HG02571 (cell line): ENCODE measurements around the gene UBE4B.
"Not testable (repeated sequence)": the region's sequence is repeated elsewhere in the genome, so short reads cannot be mapped to it uniquely, and the experiment has no call there.

Experiments used
- ATAC-seq: cut with Tn5 transposase; IDR thresholded peaks from one replicate; pipeline ENCODE4 v1.9.1; 2021; ENCODE audit warnings: mild to moderate bottlenecking, moderate library complexity; ENCODE audit not compliant: unreplicated experiment

Gene UBE4B

DNA sequence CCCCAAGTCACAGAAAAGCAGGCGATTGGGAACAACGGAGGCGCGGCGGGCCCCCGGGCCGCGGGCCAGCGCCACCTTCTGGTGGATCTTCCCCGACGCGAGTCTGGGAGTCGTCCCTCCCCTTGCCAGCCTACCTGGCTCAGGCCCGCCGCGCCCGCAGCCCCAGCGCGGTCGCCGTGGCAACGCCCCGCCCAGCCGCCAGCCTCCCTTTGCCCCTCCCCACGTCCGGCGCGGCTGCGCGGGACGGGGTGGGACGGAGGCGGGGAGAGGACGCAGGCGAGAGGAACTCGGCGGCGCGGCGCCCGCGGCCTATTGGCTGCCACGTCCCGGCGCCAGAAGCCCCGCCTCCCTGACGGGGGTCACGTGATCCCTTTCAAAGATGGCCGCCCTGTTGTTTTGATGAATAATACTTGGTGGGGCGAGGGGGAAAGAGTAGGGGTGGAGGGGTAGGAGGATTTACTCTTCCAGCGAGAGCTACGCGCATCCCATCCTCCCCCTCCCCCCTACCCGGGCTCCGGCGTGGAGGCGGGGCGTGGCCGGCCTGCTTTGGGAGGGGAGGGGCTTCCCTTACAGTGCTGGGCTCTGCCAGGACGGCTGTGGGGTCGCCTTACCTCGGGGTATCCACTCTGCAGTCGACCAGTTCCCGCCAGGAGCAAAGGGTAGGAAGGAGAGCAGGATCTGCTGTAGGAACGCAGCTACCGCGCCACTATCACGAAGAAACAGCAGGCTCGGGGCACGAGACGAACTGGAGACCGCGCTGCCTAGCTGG, at the start of gene UBE4B:
TSS of gene UBE4B (plus strand) at position 369 of the 769 bp plus-strand sequence. CDS start 713 bp downstream, outside the sequence.
- peak; percentile 89 for ATAC-seq

DNA sequence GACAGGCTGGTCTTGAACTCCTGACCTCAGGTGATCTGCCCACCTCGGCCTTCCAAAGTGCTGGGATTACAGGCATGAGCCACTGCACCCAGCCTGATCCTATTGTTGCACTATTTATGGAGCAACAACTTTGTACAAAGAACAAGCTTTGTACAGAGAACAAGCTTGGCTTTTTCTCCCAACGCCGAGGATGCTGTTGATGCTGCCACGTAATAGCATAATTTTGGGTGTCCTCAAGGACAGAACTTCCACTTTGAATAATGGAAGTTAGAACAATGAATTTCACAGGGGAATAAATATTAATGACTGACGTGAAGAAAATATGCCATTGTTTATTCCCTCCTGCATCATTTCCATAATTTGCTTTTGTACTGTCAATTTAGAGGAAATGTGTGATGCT, 48.5 kb upstream of the UBE4B start:
- ATAC-seq, result no peak

DNA sequence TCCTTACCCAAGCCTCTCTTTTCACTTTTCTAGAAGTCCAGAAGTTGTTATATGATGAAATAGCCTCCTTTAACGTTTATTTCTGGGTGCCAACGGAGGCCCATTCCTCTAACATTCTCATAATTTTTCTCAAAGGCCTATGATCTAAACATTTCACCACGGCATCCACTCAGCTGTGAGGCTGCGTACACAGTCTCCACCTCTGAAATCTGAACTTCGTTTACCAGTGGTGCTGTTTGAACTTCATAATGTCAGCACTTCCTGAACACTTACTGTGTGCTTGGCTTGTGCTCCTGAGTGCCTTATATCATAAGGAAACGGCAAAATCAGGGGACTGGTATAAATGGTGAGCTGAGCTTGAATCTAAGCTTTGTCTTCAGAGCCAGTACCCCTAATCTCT, 47.8 kb upstream of the UBE4B start:
- ATAC-seq, result no peak

DNA sequence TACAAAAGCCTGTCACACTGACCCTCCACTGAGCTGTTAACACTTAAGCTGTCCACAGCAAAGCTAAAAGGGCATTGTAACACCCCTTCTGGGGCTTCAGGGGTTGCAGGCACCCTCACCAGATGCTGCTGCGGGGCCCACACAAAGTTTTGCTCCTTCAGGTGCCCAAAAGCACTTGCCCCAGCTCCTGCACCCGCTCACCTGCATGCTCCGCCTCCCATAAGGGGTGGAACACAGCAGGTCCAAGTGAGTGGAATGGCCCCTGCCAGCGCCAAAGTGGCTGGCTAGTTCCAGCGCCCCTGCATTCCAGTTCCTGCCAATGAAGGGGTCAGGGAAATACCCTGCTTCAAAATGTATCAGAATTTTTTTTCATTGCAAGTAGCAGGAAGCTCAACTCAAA, 43.0 kb upstream of the UBE4B start:
- ATAC-seq, result no peak

DNA sequence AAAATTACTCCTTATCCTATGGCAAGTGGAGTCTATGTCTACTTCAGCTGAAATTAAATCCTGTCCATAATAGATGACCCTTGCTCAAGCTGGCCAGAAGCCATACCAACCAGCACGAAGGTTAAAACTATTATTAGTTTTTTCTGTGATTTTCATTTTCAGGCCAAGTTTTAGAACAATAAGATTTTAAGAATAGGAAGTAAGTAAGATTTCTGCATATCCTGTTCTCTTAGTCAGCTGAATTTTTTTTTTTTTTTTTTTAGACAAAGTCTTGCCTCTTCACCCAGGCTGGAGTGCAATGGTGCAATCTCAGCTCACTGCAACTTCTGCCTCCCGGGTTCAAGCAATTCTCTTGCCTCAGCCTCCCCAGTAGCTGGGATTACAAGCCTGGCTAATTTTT, 41.8 kb upstream of the UBE4B start:
- ATAC-seq, result no peak

DNA sequence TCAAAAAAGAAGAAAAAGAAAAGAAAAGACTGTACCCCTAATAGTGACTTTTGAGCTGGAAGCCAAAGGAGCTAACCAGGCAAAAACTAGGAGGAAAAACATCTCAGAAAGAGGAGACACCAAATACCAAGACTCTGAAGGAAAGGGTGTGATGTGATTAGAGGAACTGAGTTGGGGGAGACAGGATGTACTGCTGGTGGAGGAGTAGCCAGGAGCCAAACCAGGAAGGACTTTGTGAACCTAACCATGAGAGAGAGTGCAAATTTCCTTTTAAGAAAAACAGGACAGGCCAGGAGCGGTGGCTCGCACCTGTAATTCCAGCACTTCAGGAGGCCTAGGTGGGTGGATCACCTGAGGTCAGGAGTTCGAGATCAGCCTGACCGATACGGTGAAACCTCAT, 39.8 kb upstream of the UBE4B start:
- ATAC-seq, result no peak

DNA sequence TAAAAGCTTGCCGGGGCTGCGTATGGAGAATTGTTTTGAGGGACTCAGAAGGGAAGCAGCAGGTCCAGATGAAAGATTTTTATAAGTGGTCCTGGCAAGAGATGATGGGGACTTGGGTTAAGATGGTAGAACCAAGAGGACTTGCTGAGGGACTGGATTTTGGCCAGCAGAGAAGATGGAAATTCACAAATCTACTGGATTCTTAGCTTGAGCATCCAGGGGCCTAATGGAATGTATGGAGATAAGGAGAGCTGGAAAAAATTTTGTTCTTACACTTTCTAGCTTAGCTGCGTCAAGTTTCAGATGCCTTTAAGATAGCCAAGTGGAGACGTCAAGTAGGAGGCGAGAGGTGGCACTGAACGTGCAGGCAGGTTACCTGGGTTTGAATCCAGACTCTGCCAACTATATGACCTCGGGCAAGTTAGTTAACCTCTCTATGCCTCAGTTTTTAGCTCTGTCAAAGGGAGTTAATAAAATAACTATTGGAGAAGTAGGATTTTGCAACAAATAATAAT, 39.1 kb upstream of the UBE4B start:
- ATAC-seq, result no peak

DNA sequence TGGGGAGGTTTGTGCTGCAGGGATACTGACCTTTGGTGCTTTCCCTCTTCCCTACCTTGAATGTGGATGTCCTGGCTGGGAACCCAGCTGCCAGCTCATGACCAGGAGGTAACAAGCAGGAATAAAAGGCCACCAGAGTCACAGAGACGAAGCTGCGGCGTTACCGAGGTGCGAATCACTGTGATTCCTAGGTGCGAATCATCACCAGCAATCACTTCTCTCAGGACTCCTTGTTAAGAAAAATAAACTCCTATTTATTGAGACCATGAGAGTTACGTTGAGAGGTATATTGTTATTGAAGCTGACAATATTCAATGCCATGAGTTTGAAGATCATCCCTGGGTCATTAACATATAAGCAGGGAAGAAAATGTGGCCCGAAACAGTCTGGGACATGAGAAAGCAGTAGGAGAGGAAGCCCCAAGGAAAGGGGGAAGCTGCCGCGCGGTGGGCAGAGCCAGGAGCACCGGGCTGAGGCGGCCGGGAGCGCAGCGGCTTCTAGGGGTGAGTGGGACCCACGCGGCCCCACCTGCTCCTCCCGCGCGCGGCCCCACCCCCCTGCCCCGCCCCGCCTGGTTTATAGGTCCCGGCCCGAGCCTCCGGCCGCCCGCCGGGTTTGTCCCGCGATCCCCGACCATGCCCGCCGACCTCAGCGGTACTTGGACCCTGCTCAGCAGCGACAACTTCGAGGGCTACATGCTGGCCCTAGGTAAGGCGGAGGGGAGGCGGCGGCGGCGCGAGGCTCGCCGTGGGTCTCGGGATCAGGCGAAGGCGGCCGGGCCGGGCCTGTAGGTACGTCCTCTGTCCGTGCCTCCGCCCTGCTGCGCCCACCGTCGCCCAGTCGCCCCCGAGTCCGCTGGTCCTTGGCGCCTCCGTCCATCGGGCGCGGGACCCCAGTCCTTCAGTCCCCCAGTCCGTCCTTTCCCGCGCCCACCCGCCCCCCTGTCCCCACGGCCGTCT, 35.9 kb upstream of the UBE4B start, which contains the start of gene RBP7:
TSS of gene RBP7 (plus strand) at position 605 of the 959 bp plus-strand sequence. CDS start at position 636, 31 bp downstream.
- no peak for ATAC-seq

DNA sequence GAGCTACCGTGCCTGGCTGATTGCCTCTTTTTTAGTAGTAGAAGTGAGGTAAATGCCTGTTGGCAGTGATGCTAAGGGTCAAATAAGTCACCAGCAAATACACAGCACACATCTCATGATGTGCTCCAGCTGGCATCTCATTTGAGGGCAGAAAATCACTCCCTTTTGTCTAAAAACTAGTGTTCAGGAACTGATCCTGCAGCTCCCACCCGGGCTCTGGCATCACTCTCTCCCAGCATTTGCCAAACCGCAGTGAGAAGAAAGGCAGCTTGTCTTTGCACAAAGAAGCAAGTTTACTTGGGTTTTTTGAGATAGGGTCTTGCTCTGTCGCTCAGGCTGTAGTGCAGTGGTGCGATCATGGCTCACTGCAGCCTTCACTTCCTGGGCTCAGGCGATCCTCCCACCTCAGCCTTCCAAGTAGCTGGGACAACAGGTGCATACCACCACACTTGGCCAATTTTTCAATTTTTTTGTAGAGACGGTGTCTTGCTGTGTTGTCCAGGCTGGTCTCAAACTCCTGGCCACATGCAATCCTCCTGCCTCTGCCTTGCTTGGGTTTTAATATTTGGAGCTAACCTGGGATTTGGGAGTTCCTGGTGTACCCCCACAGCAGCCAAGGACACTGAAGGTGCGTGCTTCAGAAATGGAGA, 31.6 kb upstream of the UBE4B start:
- ATAC-seq, result no peak

DNA sequence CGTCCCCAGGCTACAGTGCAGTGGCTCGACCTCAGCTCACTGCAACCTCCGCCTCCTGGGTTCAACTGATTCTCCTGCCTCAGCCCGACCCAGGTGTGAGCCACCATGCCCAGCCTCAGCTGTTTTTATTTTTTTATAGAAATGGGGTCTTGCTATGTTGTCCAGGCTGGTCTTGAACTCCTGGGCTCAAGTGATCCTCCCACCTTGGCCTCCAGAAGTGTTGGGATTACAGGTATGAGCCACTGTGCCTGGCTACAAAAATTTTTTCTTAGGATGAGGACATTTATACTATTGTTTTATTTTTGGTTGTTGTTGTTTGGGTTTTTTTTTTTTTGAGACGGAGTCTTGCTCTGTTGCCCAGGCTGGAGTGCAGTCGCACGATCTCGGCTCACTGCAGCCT, 27.5 kb upstream of the UBE4B start:
- not testable (repeated sequence) for ATAC-seq

DNA sequence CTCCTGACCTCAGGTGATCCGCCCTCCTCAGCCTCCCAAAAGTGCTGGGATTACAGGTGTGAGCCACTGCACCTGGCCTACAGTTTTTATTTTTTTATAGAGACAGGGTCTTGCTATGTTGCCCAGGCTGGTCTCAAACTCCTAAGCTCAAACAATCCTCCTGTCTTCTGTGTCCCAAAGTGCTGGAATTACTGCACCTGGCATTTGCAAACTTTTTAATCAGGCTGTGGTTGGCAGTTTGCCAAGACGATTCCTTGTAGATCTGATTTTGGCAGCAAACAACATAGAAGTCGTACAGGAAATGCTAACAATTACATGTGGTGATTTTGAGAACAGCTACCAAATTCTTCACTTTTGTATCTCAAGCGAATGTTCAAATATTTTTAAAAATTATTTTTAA, 25.6 kb upstream of the UBE4B start:
- ATAC-seq, result no peak

DNA sequence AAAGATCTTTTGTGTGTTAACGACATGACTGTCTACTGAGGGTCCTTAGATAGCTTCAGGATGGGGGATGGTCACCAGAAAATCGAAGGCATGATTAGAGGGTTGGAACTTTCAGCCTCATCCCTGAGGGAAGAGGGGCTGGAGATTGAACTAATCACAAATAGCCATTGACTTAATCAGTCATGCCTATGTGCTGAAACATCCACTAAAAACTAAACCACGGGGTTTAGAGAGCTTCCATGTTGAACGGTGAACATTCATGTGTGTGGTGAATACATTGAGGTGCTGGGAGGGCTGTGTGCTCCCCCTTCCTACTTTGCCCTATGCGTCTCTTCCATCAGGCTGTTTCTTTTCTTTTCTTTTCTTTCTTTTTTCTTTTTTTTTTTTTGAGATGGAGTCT, 18.7 kb upstream of the UBE4B start:
- no peak for ATAC-seq

DNA sequence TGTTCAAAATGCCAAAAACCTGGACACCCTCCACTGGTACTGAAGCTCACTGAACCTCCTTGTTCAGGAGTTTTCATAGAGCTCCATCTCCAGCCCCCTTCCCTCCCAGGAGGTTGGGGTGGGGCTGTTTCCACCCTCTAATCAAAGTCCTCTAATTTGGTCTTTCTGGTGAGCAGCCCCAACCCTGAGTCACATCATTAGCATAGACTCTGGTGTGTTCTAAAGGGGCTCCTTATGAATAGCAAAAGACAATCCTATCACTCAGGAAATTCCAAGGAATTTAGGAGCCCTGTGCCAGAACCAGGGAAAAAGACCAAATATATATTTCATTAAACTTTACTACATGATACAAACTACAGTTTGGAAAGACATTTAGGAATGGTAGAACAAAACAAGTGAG, 13.2 kb upstream of the UBE4B start:
- ATAC-seq, result no peak

DNA sequence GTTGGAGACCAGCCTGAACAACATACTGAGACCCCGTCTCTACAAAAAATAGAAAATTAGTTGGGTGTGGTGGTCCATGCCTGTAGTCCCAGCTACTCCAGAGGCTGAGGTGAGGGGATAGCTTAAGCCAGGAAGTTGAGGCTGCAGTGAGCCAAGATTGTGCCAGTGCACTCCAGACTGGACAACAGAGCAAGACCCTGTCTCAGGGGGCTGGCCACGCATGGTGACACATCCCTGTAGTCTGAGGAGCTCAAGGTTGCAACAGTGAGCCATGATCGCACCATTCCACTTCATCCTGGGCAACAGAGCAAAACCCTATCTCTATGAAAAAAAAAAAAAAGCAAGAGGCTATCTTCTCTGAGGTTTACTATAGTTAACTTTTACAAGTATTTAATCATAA, 12.7 kb upstream of the UBE4B start:
- no peak for ATAC-seq

DNA sequence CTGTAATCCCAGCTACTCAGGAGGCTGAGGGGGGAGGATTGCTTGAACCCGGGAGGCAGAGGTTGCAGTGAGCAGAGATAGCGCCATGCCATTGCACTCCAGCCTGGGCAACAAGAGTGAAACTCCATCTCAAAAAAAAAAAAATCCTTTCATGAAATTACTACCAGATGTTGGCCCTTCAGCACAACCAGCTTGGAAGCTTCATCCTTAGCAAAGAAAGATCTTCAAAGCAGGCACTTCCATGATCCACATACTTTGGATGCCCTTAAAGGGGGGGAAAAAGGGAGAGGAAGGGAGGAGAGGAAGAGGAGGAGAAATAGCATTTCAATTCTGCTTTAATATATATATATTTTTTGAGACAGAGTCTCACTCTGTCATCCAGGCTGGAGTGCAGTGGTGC, 12.1 kb upstream of the UBE4B start:
- ATAC-seq, result not testable (repeated sequence)

DNA sequence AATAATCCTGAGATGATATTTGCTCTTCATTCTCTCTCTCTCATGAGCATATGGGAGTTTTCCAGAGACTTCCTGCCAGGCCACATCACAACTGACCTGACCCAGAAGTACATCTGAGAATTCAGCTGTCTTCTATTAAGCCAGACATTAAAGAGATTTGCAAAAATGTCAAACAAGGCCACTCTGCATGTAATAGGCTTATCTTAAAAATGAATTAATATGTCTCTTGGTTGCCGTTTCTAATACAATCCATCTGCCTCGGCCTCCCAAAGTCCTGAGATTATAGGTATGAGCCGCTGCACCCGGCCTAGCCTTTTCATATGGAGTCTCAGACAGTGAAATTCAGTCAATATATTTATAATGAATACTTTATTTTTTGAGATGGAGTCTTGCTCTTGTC, 10.8 kb upstream of the UBE4B start:
- not testable (repeated sequence) for ATAC-seq

DNA sequence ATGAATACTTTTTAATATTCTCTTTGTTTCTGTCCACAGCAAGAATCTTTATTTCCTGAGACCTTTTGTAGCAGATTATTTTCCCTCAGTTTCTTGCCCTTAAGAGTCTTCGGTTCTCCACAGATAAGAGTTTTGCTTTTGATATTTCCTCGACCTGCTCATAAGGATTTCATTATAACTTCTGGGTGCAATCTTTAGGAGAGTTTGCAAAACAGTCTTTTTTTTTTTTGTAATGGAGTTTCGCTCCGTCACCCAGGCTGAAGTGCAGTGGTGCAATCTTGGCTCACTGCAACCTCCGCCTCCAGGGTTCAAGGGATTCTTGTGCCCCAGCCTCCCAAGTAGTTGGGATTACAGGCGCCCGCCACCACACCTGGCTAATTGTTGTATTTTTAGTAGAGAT, 10.1 kb upstream of the UBE4B start:
- no peak for ATAC-seq

DNA sequence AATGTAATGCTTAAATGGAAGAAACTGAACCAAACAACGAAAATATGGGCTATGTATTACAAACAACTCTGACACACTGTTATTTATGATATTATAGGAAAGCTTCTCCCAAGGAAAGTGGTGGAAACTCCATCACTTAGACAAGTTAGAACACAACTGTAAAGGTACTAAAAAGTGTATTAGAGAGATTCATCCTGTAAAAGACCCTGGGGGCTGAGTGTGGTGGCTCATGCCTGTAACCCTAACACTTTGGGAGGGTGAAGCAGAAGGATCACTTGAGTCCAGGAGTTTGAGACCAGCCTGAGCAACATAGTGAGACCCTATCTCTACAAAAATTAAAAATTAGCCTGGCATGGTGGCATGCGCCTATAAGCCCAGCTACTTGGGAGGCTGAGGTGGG, 7.4 kb upstream of the UBE4B start:
- no peak for ATAC-seq

DNA sequence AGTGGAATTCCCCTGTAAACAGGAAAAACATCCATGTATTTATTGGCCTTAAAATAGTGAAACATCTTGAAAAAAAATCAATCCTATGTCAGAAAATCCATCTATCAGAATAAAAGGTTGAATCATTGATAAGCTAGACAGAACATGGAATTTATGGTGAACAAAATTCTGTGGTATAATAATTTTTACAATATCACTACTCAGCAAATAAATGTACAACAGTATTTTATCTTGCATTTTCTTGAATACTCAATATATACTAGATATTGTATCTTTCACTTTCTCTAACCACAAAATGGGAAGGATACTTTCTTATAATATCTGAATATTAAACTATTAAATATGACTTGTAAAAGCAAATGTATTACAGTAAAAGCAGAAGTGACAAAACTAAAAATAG, 5.7 kb upstream of the UBE4B start:
- ATAC-seq, result no peak

DNA sequence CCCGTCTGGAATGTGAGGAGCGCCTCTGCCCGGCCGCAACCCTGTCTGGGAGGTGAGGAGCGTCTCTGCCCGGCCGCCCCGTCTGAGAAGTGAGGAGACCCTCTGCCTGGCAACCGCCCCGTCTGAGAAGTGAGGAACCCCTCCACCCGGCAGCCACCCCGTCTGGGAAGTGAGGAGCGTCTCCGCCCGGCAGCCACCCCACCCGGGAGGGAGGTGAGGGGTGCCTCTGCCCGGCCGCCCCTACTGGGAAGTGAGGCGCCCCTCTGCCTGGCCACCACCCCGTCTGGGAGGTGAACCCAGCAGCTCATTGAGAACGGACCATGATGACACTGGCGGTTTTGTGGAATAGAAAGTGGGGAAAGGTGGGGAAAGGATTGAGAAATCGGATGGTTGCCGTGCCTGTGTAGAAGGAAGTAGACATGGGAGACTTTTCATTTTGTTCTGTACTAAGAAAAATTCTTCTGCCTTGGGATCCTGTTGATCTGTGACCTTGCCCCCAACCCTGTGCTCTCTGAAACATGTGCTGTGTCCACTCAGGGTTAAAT, 3.7 kb upstream of the UBE4B start:
- ATAC-seq, result not testable (repeated sequence)

DNA sequence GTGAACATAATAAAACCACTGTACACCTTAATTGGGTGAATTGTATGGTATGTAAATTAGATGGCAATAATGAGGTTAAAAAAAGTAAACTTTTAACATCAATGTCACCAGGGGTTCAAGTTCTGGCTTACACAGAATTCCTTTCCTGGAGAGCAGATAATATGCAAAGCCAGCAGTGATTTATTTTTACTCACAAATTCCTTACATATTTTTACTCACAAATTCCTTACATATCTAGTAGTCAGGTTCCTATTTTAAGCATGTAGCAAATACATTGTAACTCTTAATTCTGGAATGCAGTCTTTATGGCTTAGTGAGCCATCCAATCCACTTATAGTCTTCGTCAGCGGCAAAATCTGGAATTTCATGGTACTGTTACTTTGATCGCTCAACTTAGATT, 1.3 kb upstream of the UBE4B start:
- ATAC-seq, result no peak
